HFF-Myc (cell line): ENCODE data around the gene RBM19.

Source experiments
- DNase-seq: peaks from one replicate; pipeline ENCODE4 v3.0.0-alpha.2; 2011; ENCODE audit warnings: low read depth; ENCODE audit errors: extremely low read depth
- H3K4me3 ChIP-seq: replicated peaks from 2 replicates; pipeline ENCODE4 v1.5.1; 2011; ENCODE audit warnings: low read depth, mild to moderate bottlenecking, control low read depth, low read length
- CTCF ChIP-seq: IDR thresholded peaks from 2 replicates; pipeline ENCODE4 v1.5.1; 2012; ENCODE audit warnings: mild to moderate bottlenecking, low read depth, low read length, control low read depth; ENCODE audit errors: missing control alignments

The RBM19 gene

GRCh38 chr12:113837084-113837483 lies 129.0 kb downstream of the RBM19 start:
- no peak for DNase-seq
- TF ChIP-seq CTCF = no peak
- H3K4me3 ChIP-seq = no peak overlapping the region

- no peak overlapping the region for H3K4me3 ChIP-seq
- no peak for DNase-seq
- TF ChIP-seq CTCF = no peak
Measured at GRCh38 chr12:113835896-113836295, 130.2 kb downstream of the RBM19 start.

GRCh38 chr12:113835433-113835832 lies 130.7 kb downstream of the RBM19 start:
- H3K4me3 ChIP-seq = no peak overlapping the region
- no peak for DNase-seq

GRCh38 chr12:113833422-113833821 lies 132.7 kb downstream of the RBM19 start:
- no peak for DNase-seq
- TF ChIP-seq CTCF = no peak
- H3K4me3 ChIP-seq = no peak overlapping the region

More at GRCh38 chr12:113835433-113835832, 130.7 kb downstream of the RBM19 start:
- TF ChIP-seq CTCF = no peak

GRCh38 chr12:113831476-113831875 lies 134.6 kb downstream of the RBM19 start:
- no peak overlapping the region for H3K4me3 ChIP-seq
- DNase-seq = no peak

GRCh38 chr12:113831016-113831415 lies 135.1 kb downstream of the RBM19 start:
- H3K4me3 ChIP-seq = no peak overlapping the region
- DNase-seq = no peak

More at GRCh38 chr12:113831476-113831875, 134.6 kb downstream of the RBM19 start:
- TF ChIP-seq CTCF = no peak

More at GRCh38 chr12:113831016-113831415, 135.1 kb downstream of the RBM19 start:
- TF ChIP-seq CTCF = no peak
